ENCODE measurements around the gene NUCKS1.

DNA sequence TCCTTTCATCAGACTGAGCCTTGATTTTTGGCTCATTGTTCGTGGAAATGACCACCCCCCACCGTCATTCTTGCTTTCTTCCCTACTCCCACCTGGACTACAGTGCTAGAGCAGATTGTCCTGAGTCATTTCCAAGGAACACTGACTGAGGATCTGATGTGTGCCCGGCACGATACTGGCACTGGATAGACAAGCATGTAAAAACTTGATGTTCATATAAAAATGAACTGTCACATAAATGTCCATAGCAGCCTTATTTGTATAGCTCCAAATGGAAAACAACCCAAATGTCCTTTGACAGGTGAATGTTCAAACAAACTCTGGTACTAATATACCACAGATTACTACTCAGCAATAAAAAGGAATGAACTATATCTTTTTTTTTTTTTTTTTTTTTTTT, 51.1 kb downstream of the NUCKS1 start:
- TF ChIP-seq TAF1 (IDR thresholded peaks at IDR 0.05; ENCODE audit: borderline replicate concordance, low read depth, low read length) (no peak), POLR2A (IDR thresholded peaks at IDR 0.05; ENCODE audit: low read depth, low read length) (no peak)

Data from GM12892 (cell line).